H9 (cell line): Measurements from ENCODE around the gene HPF1. TPM values are rescaled to one million over a fixed set of nuclear protein-coding genes. Genes with fewer than 3 reads are reported as not detected.

Experiments
- DNase-seq: peaks from one replicate; pipeline ENCODE4 v3.0.0-alpha.2; 2017
- H2AFZ ChIP-seq: one replicate; pipeline ENCODE4 v1.6.1; 2013; ENCODE audit warnings: mild to moderate bottlenecking, low read length, control low read depth, moderate library complexity
- H2AK5ac ChIP-seq: 2 replicates; pipeline ENCODE4 v1.6.1; 2013; ENCODE audit warnings: low read length, control low read depth, mixed read lengths; ENCODE audit not compliant: insufficient read length
- H2BK120ac ChIP-seq: one replicate; pipeline ENCODE4 v1.6.1; 2013; ENCODE audit warnings: low read depth, mild to moderate bottlenecking, low read length, control low read depth, inconsistent platforms; ENCODE audit not compliant: poor library complexity, severe bottlenecking
- H2BK12ac ChIP-seq: 2 replicates; pipeline ENCODE4 v1.6.1; 2013; ENCODE audit warnings: low read length, control low read depth, mixed read lengths, low read depth; ENCODE audit not compliant: insufficient read length
- H2BK15ac ChIP-seq: 2 replicates; pipeline ENCODE4 v1.6.1; 2013; ENCODE audit warnings: low read depth, low read length, control low read depth
- H2BK20ac ChIP-seq: one replicate; pipeline ENCODE4 v1.6.1; 2013; ENCODE audit warnings: low read depth, mild to moderate bottlenecking, low read length, control low read depth, inconsistent platforms; ENCODE audit not compliant: poor library complexity, severe bottlenecking
- H2BK5ac ChIP-seq: 2 replicates; pipeline ENCODE4 v1.6.1; 2013; ENCODE audit warnings: low read length, control low read depth, mixed read lengths; ENCODE audit not compliant: insufficient read length
- H3K14ac ChIP-seq: 2 replicates; pipeline ENCODE4 v1.6.1; 2013; ENCODE audit warnings: low read length, control low read depth; ENCODE audit not compliant: insufficient read depth
- H3K18ac ChIP-seq: 2 replicates; pipeline ENCODE4 v1.6.1; 2013; ENCODE audit warnings: low read depth, mild to moderate bottlenecking, mixed read lengths, low read length, control low read depth; ENCODE audit not compliant: insufficient read length
- H3K23ac ChIP-seq: 2 replicates; pipeline ENCODE4 v1.6.1; 2013; ENCODE audit warnings: low read length, control low read depth, mixed read lengths, low read depth; ENCODE audit not compliant: insufficient read length
- H3K23me2 ChIP-seq: 2 replicates; pipeline ENCODE4 v1.6.1; 2013; ENCODE audit warnings: low read depth, mild to moderate bottlenecking, mixed read lengths, low read length, control low read depth; ENCODE audit not compliant: insufficient read length, poor library complexity, severe bottlenecking
- H3K27ac ChIP-seq: 2 replicates; pipeline ENCODE4 v1.5.1; 2013; ENCODE audit warnings: low read length, control low read depth, mixed read lengths, low read depth; ENCODE audit not compliant: insufficient read length
- H3K27me3 ChIP-seq: 2 replicates; pipeline ENCODE4 v1.6.1; 2013; ENCODE audit warnings: low read length, control low read depth, inconsistent platforms; ENCODE audit not compliant: insufficient read depth
- H3K4ac ChIP-seq: 2 replicates; pipeline ENCODE4 v1.6.1; 2013; ENCODE audit warnings: low read depth, mild to moderate bottlenecking, control low read depth, inconsistent platforms, low read length, moderate library complexity
- H3K4me1 ChIP-seq: 2 replicates; pipeline ENCODE4 v1.6.1; 2013; ENCODE audit warnings: low read length, control low read depth, inconsistent platforms; ENCODE audit not compliant: insufficient read depth
- H3K4me2 ChIP-seq: 2 replicates; pipeline ENCODE4 v1.6.1; 2013; ENCODE audit warnings: low read length, control low read depth, mixed read lengths; ENCODE audit not compliant: insufficient read length, insufficient read depth
- H3K56ac ChIP-seq: 2 replicates; pipeline ENCODE4 v1.6.1; 2013; ENCODE audit warnings: low read depth, mild to moderate bottlenecking, mixed read lengths, low read length, control low read depth; ENCODE audit not compliant: insufficient read length
- H3K79me1 ChIP-seq: 2 replicates; pipeline ENCODE4 v1.6.1; 2013; ENCODE audit warnings: low read depth, mild to moderate bottlenecking, moderate library complexity, low read length, control low read depth, inconsistent platforms; ENCODE audit not compliant: insufficient read depth, poor library complexity, severe bottlenecking
- H3K79me2 ChIP-seq: 2 replicates; pipeline ENCODE4 v1.6.1; 2013; ENCODE audit warnings: low read length, control low read depth, inconsistent platforms; ENCODE audit not compliant: insufficient read depth
- H3K9ac ChIP-seq: 2 replicates; pipeline ENCODE4 v1.6.1; 2013; ENCODE audit warnings: low read length, control low read depth, mixed read lengths; ENCODE audit not compliant: insufficient read length; ENCODE audit errors: extremely low read depth
- H3K9me3 ChIP-seq: one replicate; pipeline ENCODE4 v1.6.1; 2013; ENCODE audit warnings: low read depth, low read length, inconsistent platforms; ENCODE audit not compliant: control insufficient read depth
- H3T11ph ChIP-seq: one replicate; pipeline ENCODE4 v1.6.1; 2013; ENCODE audit warnings: mild to moderate bottlenecking, low read length, control low read depth, inconsistent platforms
- H4K20me1 ChIP-seq: one replicate; pipeline ENCODE4 v1.6.1; 2013; ENCODE audit not compliant: control insufficient read depth, insufficient read length, insufficient read depth
- H4K5ac ChIP-seq: 2 replicates; pipeline ENCODE4 v1.6.1; 2013; ENCODE audit warnings: low read depth, mild to moderate bottlenecking, mixed read lengths, low read length, control low read depth; ENCODE audit not compliant: insufficient read length
- H4K8ac ChIP-seq: replicated peaks from 2 replicates; pipeline ENCODE4 v1.6.1; 2013; ENCODE audit warnings: low read length, control low read depth, mixed read lengths, low read depth; ENCODE audit not compliant: insufficient read length
- H4K91ac ChIP-seq: 2 replicates; pipeline ENCODE4 v1.6.1; 2013; ENCODE audit warnings: low read depth, mild to moderate bottlenecking, moderate library complexity, mixed read lengths, low read length, control low read depth; ENCODE audit not compliant: insufficient read length
- H3K27ac Mint-ChIP-seq, 3 experiments: 2 replicates in 2 of 3; 3 replicates in 1 of 3; pipeline ENCODE4 v1.8.0; 2020 to 2021; ENCODE audit warnings: mixed read lengths in 3 of 3, mild to moderate bottlenecking in 1 of 3, moderate library complexity in 1 of 3
- H3K27me3 Mint-ChIP-seq: 2 replicates; pipeline ENCODE4 v1.8.0; 2021; ENCODE audit warnings: low read depth, mild to moderate bottlenecking, moderate library complexity, mixed read lengths
- H3K36me3 Mint-ChIP-seq, 3 experiments: 2 replicates in 2 of 3; 3 replicates in 1 of 3; pipeline ENCODE4 v1.8.0; 2020 to 2021; ENCODE audit warnings: low read depth in 3 of 3, mixed read lengths in 3 of 3; ENCODE audit not compliant: insufficient read depth in 1 of 3
- H3K4me1 Mint-ChIP-seq, 2 experiments: 2 replicates each; pipeline ENCODE4 v1.8.0; 2020; ENCODE audit warnings: mixed read lengths in 2 of 2
- H3K4me3 Mint-ChIP-seq, 2 experiments: 2 replicates in 1 of 2; 3 replicates in 1 of 2; pipeline ENCODE4 v1.8.0; 2020 to 2021; ENCODE audit warnings: mild to moderate bottlenecking in 2 of 2, mixed read lengths in 2 of 2, moderate library complexity in 1 of 2
- H3K9me3 Mint-ChIP-seq, 2 experiments: 2 replicates in 1 of 2; 3 replicates in 1 of 2; pipeline ENCODE4 v1.8.0; 2020; ENCODE audit warnings: mild to moderate bottlenecking in 2 of 2, mixed read lengths in 2 of 2, moderate library complexity in 1 of 2
- CTCF ChIP-seq: fragments of 200-600 bp; sonication (generic); conservative IDR thresholded peaks from 3 replicates; pipeline ENCODE4 v1.8.0; 2021; ENCODE audit warnings: antibody characterized with exemption, mild to moderate bottlenecking
- WGBS: extraction: QIAGEN DNeasy Blood & Tissue Kit; methylation state at CpG from one replicate; pipeline ENCODE4 v1.1.7; 2013; ENCODE audit warnings: missing lambda C conversion rate, low lambda C conversion rate, mixed read lengths; ENCODE audit not compliant: insufficient read length; ENCODE audit errors: extremely low coverage; 5-methylcytosine and 5-hydroxymethylcytosine counted together
- total RNA-seq: library from RNA; stranded (reverse); gene quantifications from 2 replicates; pipeline ENCODE4 v1.2.1, GENCODE V29; 2021

HPF1 gene
- total RNA-seq, 1 experiment from 2014 or later = 32.1 TPM

GRCh38 chr4:169766741-169767140, 9.0 kb upstream of the HPF1 start:
- Histone ChIP-seq H3K79me2 (no peaks in the 10 kb centered on the region), H3K4me1 (no peaks in the 10 kb centered on the region), H3K27me3 (no peaks in the 10 kb centered on the region), H3K4me2 (no peak overlapping the region), H3T11ph (no peak overlapping the region), H4K20me1 (no peaks in the 10 kb centered on the region), H4K8ac (no peak overlapping the region), H2BK20ac (no peak overlapping the region), H4K91ac (no peak overlapping the region), H3K9me3 (no peaks in the 10 kb centered on the region), H2AK5ac (no peak overlapping the region), H3K9ac (no peak overlapping the region), H3K27ac (no peak overlapping the region), H3K56ac (no peak overlapping the region), H2BK12ac (no peak overlapping the region), H4K5ac (no peak overlapping the region), H3K4ac (no peak overlapping the region), H3K18ac (no peak overlapping the region), H3K23me2 (no peaks in the 10 kb centered on the region), H3K14ac (no peak overlapping the region), H3K23ac (no peak overlapping the region), H3K79me1 (no peaks in the 10 kb centered on the region), H2AFZ (no peak overlapping the region), H2BK5ac (no peak overlapping the region), H2BK15ac (no peak overlapping the region), H2BK120ac (no peak overlapping the region)
- H3K27ac Mint-ChIP-seq = no peak overlapping the region
- no peak for DNase-seq
- H3K4me3 Mint-ChIP-seq = no peak overlapping the region
- no CpG with 5 or more reads among the region's 3 CpGs for WGBS
- peaks cover 0 to 2% of the 10 kb centered on the region in 2 experiments; a peak in 2 of 5 replicates for H3K9me3 Mint-ChIP-seq
- TF ChIP-seq CTCF = no peak
- no peaks in the 10 kb centered on the region for H3K27me3 Mint-ChIP-seq
- H3K4me1 Mint-ChIP-seq = no peaks in the 10 kb centered on the region
- H3K36me3 Mint-ChIP-seq = no peaks in the 10 kb centered on the region
